Measurements from ENCODE around the gene METTL27. TPM values are rescaled to one million over a fixed set of nuclear protein-coding genes. Genes with fewer than 3 reads are reported as not detected.

METTL27 gene
- total RNA-seq, 1 experiment from 2014 or later = 4.3 TPM

- CTCF ChIA-PET = no interaction called here
Measured at GRCh38 chr7:73866446-73866767, 24.1 kb upstream of the METTL27 start.

More at GRCh38 chr7:73866446-73866767, 24.1 kb upstream of the METTL27 start:
- no peak for ATAC-seq
- Mint-ChIP-seq H3K27me3 (ENCODE audit: low read depth) (no peaks in the 10 kb centered on the region), H3K27ac (no peak overlapping the region), H3K9me3 (no peaks in the 10 kb centered on the region), H3K4me3 (no peak overlapping the region), H3K4me1 (peaks cover 14% of the 10 kb centered on the region), H3K36me3 (no peaks in the 10 kb centered on the region)
- no peak for DNase-seq (ENCODE audit: low spot score)
- POLR2A ChIA-PET = no interaction called here
- TF ChIP-seq, protein P1, sequence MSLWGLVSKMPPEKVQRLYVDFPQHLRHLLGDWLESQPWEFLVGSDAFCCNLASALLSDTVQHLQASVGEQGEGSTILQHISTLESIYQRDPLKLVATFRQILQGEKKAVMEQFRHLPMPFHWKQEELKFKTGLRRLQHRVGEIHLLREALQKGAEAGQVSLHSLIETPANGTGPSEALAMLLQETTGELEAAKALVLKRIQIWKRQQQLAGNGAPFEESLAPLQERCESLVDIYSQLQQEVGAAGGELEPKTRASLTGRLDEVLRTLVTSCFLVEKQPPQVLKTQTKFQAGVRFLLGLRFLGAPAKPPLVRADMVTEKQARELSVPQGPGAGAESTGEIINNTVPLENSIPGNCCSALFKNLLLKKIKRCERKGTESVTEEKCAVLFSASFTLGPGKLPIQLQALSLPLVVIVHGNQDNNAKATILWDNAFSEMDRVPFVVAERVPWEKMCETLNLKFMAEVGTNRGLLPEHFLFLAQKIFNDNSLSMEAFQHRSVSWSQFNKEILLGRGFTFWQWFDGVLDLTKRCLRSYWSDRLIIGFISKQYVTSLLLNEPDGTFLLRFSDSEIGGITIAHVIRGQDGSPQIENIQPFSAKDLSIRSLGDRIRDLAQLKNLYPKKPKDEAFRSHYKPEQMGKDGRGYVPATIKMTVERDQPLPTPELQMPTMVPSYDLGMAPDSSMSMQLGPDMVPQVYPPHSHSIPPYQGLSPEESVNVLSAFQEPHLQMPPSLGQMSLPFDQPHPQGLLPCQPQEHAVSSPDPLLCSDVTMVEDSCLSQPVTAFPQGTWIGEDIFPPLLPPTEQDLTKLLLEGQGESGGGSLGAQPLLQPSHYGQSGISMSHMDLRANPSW (CRISPR knock-in tag; conservative IDR thresholded peaks at IDR 0.05; ENCODE audit: low read depth) = no peak
- no peak for TF ChIP-seq ZNF232 (CRISPR knock-in tag; IDR thresholded peaks at IDR 0.05)
- TF ChIP-seq MYBL2 (CRISPR knock-in tag; IDR thresholded peaks at IDR 0.05) = no peak
- no peak for TF ChIP-seq SMAD4 (CRISPR knock-in tag; IDR thresholded peaks at IDR 0.05)
- TF ChIP-seq, protein P2, sequence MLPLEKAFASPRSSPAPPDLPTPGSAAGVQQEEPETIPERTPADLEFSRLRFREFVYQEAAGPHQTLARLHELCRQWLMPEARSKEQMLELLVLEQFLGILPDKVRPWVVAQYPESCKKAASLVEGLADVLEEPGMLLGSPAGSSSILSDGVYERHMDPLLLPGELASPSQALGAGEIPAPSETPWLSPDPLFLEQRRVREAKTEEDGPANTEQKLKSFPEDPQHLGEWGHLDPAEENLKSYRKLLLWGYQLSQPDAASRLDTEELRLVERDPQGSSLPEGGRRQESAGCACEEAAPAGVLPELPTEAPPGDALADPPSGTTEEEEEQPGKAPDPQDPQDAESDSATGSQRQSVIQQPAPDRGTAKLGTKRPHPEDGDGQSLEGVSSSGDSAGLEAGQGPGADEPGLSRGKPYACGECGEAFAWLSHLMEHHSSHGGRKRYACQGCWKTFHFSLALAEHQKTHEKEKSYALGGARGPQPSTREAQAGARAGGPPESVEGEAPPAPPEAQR (CRISPR knock-in tag; IDR thresholded peaks at IDR 0.05) = no peak
- no peak for TF ChIP-seq ZNF423 (CRISPR knock-in tag; IDR thresholded peaks at IDR 0.05)
- TF ChIP-seq, protein P3, sequence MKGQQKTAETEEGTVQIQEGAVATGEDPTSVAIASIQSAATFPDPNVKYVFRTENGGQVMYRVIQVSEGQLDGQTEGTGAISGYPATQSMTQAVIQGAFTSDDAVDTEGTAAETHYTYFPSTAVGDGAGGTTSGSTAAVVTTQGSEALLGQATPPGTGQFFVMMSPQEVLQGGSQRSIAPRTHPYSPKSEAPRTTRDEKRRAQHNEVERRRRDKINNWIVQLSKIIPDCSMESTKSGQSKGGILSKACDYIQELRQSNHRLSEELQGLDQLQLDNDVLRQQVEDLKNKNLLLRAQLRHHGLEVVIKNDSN (CRISPR knock-in tag; IDR thresholded peaks at IDR 0.05) = no peak
- TF ChIP-seq, protein P4, sequence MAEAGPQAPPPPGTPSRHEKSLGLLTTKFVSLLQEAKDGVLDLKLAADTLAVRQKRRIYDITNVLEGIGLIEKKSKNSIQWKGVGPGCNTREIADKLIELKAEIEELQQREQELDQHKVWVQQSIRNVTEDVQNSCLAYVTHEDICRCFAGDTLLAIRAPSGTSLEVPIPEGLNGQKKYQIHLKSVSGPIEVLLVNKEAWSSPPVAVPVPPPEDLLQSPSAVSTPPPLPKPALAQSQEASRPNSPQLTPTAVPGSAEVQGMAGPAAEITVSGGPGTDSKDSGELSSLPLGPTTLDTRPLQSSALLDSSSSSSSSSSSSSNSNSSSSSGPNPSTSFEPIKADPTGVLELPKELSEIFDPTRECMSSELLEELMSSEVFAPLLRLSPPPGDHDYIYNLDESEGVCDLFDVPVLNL (CRISPR knock-in tag; IDR thresholded peaks at IDR 0.05; ENCODE audit: borderline replicate concordance, low read depth) = no peak
- TF ChIP-seq OVOL2 (CRISPR knock-in tag; IDR thresholded peaks at IDR 0.05; ENCODE audit: borderline replicate concordance) = no peak
- TF ChIP-seq ZNF396 (CRISPR knock-in tag; IDR thresholded peaks at IDR 0.05; ENCODE audit: borderline replicate concordance) = no peak
- TF ChIP-seq ZMAT4 (CRISPR knock-in tag; IDR thresholded peaks at IDR 0.05) = no peak
- no peak for TF ChIP-seq TCF7 (CRISPR knock-in tag; IDR thresholded peaks at IDR 0.05; ENCODE audit: low read depth)
- no peak for TF ChIP-seq CREM (CRISPR knock-in tag; IDR thresholded peaks at IDR 0.05)
- no peak for TF ChIP-seq AR (CRISPR knock-in tag; IDR thresholded peaks at IDR 0.05)
- no peak for TF ChIP-seq TEAD1 (CRISPR knock-in tag; IDR thresholded peaks at IDR 0.05)
- no peak for TF ChIP-seq CREB1 (CRISPR knock-in tag; IDR thresholded peaks at IDR 0.05)
- TF ChIP-seq ZNF138 (CRISPR knock-in tag; conservative IDR thresholded peaks at IDR 0.05) = no peak
- no peak for TF ChIP-seq ZNF416 (CRISPR knock-in tag; IDR thresholded peaks at IDR 0.05)

All from WTC11 (cell line).